HEK293 (cell line): Measurements from ENCODE around the gene FASTK.

Experiments
- CTCF ChIA-PET: fragments of 350-600 bp; formaldehyde crosslinking; extraction: SDS; loops from one replicate; lab custom pipeline; 2021; ENCODE audit warnings: antibody characterized with exemption; lab: Yijun Ruan, JAX
- POLR2A ChIA-PET: fragments of 300-600 bp; formaldehyde crosslinking; extraction: SDS; loops from one replicate; lab custom pipeline; 2020; ENCODE audit warnings: antibody characterized with exemption, inconsistent platforms; lab: Yijun Ruan, JAX
- H3K27ac ChIP-seq: fragments of 200-500 bp; sonication (Bioruptor generic); 2 replicates; pipeline ENCODE4 v1.5.1; 2014; ENCODE audit warnings: low read depth, low read length, control low read depth, inconsistent platforms; ENCODE audit errors: extremely low read depth
- H3K36me3 ChIP-seq, 2 experiments: fragments of 200-500 bp in 1 of 2; sonication (Bioruptor generic) in 1 of 2; 1 replicate in 1 of 2; 2 replicates in 1 of 2; pipeline ENCODE4 v1.5.1; 2014 to 2017; ENCODE audit warnings: inconsistent platforms in 2 of 2, low read length in 2 of 2; ENCODE audit not compliant: control insufficient read depth in 2 of 2, insufficient read depth in 1 of 2
- H3K4me1 ChIP-seq: fragments of 200-500 bp; sonication (Bioruptor generic); 2 replicates; pipeline ENCODE4 v1.5.1; 2014; ENCODE audit warnings: mild to moderate bottlenecking, low read length, inconsistent platforms; ENCODE audit not compliant: control insufficient read depth, insufficient read depth
- H3K4me3 ChIP-seq: 2 replicates; pipeline ENCODE4 v1.5.1; 2011; ENCODE audit warnings: low read depth, mild to moderate bottlenecking, control low read depth, low read length, moderate library complexity
- H3K9me3 ChIP-seq: fragments of 200-500 bp; sonication (Bioruptor generic); 2 replicates; pipeline ENCODE4 v1.5.1; 2014; ENCODE audit warnings: low read depth, low read length, inconsistent platforms; ENCODE audit not compliant: control insufficient read depth, insufficient read depth
- BCL11B ChIP-seq: fragments of 450-650 bp; formaldehyde crosslinking; IDR thresholded peaks from 2 replicates; pipeline ENCODE4 v1.5.1; 2016; ENCODE audit warnings: low read depth, missing biosample characterization, missing genetic modification characterization
- HOXC10 ChIP-seq: sonication (generic); formaldehyde crosslinking; IDR thresholded peaks from 2 replicates; pipeline ENCODE4 v1.8.1; 2023; ENCODE audit warnings: mild to moderate bottlenecking, missing genetic modification reagents
- INSM2 ChIP-seq: fragments of 450-650 bp; formaldehyde crosslinking; IDR thresholded peaks from 2 replicates; pipeline ENCODE4 v1.5.1; 2016; ENCODE audit warnings: missing biosample characterization, missing genetic modification characterization
- OSR2 ChIP-seq: fragments of 450-650 bp; formaldehyde crosslinking; IDR thresholded peaks from 2 replicates; pipeline ENCODE4 v1.5.1; 2016; ENCODE audit warnings: missing biosample characterization, missing genetic modification characterization
- SCRT2 ChIP-seq: fragments of 450-650 bp; formaldehyde crosslinking; IDR thresholded peaks from 2 replicates; pipeline ENCODE4 v1.5.1; 2016; ENCODE audit warnings: missing biosample characterization, missing genetic modification characterization
- ZBTB11 ChIP-seq: fragments of 450-650 bp; formaldehyde crosslinking; conservative IDR thresholded peaks from 2 replicates; pipeline ENCODE4 v1.5.1; 2016; ENCODE audit warnings: low read depth, missing biosample characterization, missing genetic modification characterization
- ZFP37 ChIP-seq: fragments of 450-650 bp; formaldehyde crosslinking; IDR thresholded peaks from 2 replicates; pipeline ENCODE4 v1.5.1; 2016; ENCODE audit warnings: missing biosample characterization, missing genetic modification characterization
- ZNF148 ChIP-seq: fragments of 450-650 bp; formaldehyde crosslinking; IDR thresholded peaks from 2 replicates; pipeline ENCODE4 v1.5.0; 2017; ENCODE audit warnings: missing biosample characterization, missing genetic modification characterization, borderline replicate concordance
- ZNF239 ChIP-seq: fragments of 450-650 bp; formaldehyde crosslinking; IDR thresholded peaks from 2 replicates; pipeline ENCODE4 v1.5.1; 2016; ENCODE audit warnings: missing biosample characterization, missing genetic modification characterization
- ZNF266 ChIP-seq: fragments of 450-650 bp; formaldehyde crosslinking; IDR thresholded peaks from 2 replicates; pipeline ENCODE4 v1.5.1; 2016; ENCODE audit warnings: missing biosample characterization, missing genetic modification characterization, low read depth
- ZNF292 ChIP-seq: fragments of 450-650 bp; formaldehyde crosslinking; IDR thresholded peaks from 2 replicates; pipeline ENCODE4 v1.5.1; 2016; ENCODE audit warnings: low read depth, missing biosample characterization, missing genetic modification characterization, borderline replicate concordance
- ZNF529 ChIP-seq: fragments of 450-650 bp; formaldehyde crosslinking; IDR thresholded peaks from 2 replicates; pipeline ENCODE4 v1.5.1; 2017; ENCODE audit warnings: missing genetic modification characterization, missing biosample characterization; ENCODE audit not compliant: insufficient replicate concordance
- ZNF530 ChIP-seq: fragments of 450-650 bp; formaldehyde crosslinking; IDR thresholded peaks from 2 replicates; pipeline ENCODE4 v1.5.1; 2016; ENCODE audit warnings: low read depth, missing biosample characterization, missing genetic modification characterization
- ZNF600 ChIP-seq: fragments of 450-650 bp; formaldehyde crosslinking; IDR thresholded peaks from 2 replicates; pipeline ENCODE4 v1.5.1; 2016; ENCODE audit warnings: missing biosample characterization, missing genetic modification characterization
- ZNF654 ChIP-seq: fragments of 450-650 bp; formaldehyde crosslinking; IDR thresholded peaks from 2 replicates; pipeline ENCODE4 v1.5.1; 2016; ENCODE audit warnings: low read depth, missing biosample characterization, missing genetic modification characterization
- ZNF660 ChIP-seq: fragments of 450-650 bp; IDR thresholded peaks from 2 replicates; pipeline ENCODE4 v1.5.1; 2018; ENCODE audit warnings: missing biosample characterization, mild to moderate bottlenecking, missing genetic modification characterization
- ZNF670 ChIP-seq: fragments of 450-650 bp; formaldehyde crosslinking; IDR thresholded peaks from 2 replicates; pipeline ENCODE4 v1.5.1; 2016; ENCODE audit warnings: missing biosample characterization, missing genetic modification characterization, low read depth
- ZNF76 ChIP-seq: fragments of 450-650 bp; formaldehyde crosslinking; IDR thresholded peaks from 2 replicates; pipeline ENCODE4; 2016; ENCODE audit warnings: low read depth, missing biosample characterization, missing genetic modification characterization, borderline replicate concordance
- TF ChIP-seq, protein P1 (sequence below): fragments of 450-650 bp; IDR thresholded peaks from 2 replicates; pipeline ENCODE4 v1.5.1; 2018; ENCODE audit warnings: missing biosample characterization, mild to moderate bottlenecking, missing genetic modification characterization

The FASTK gene

DNA sequence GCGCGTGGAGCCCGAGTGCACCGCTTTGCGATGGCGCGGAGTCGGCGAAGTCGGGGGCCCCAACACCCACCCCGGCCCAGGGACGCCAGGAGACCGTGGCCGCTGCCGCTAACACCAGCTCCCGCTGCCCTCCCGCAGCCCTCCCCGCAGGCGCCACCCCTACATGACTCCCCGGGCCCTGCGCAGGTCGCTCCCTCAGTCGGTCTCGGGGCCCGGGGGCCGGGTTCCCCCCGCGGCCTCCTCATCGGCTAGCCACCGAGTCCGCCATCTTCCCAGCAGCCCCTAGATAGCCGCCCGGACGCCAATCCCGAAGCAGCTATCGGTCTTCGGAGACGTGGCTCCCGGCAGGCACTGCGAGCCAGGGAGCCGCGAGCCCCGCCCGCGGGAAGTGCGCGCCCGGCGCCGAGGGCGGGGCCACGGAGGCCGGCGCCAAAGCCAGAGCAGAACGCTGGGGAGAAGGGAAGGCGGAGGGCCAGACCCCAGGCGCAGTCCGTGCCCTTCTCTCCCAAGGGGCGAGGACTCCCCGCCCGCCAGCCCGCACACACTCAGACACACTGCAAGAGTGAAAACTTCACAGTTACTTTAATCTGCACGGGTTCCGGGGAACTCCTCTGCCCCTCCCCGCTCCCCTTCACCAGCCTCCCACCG is at the start of gene FASTK (continued):
- TF ChIP-seq ZNF148 (tag by site-specific recombination) (no peak), OSR2 (tag by site-specific recombination) (0 out of 2 replicates have a peak, but pooled peaks have one; percentile 4), ZNF654 (tag by site-specific recombination) (no peak), ZNF529 (tag by site-specific recombination) (no peak), ZNF292 (no peak), ZFP37 (0 out of 2 replicates have a peak, but pooled peaks have one; percentile 39), ZNF76 (tag by site-specific recombination) (peak; percentile 97), BCL11B (tag by site-specific recombination) (peak; percentile 40; the same call in 1 of the 2 replicates), ZNF660 (tag by site-specific recombination) (peak; percentile 67; the same call in 1 of the 2 replicates), ZNF239 (tag by site-specific recombination) (no peak), ZNF600 (tag by site-specific recombination) (peak; percentile 98)
- TF ChIP-seq, protein P1, sequence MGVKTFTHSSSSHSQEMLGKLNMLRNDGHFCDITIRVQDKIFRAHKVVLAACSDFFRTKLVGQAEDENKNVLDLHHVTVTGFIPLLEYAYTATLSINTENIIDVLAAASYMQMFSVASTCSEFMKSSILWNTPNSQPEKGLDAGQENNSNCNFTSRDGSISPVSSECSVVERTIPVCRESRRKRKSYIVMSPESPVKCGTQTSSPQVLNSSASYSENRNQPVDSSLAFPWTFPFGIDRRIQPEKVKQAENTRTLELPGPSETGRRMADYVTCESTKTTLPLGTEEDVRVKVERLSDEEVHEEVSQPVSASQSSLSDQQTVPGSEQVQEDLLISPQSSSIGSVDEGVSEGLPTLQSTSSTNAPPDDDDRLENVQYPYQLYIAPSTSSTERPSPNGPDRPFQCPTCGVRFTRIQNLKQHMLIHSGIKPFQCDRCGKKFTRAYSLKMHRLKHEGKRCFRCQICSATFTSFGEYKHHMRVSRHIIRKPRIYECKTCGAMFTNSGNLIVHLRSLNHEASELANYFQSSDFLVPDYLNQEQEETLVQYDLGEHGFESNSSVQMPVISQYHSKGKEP (tag by site-specific recombination), result peak; percentile 33; the same call in 1 of the 2 replicates

DNA sequence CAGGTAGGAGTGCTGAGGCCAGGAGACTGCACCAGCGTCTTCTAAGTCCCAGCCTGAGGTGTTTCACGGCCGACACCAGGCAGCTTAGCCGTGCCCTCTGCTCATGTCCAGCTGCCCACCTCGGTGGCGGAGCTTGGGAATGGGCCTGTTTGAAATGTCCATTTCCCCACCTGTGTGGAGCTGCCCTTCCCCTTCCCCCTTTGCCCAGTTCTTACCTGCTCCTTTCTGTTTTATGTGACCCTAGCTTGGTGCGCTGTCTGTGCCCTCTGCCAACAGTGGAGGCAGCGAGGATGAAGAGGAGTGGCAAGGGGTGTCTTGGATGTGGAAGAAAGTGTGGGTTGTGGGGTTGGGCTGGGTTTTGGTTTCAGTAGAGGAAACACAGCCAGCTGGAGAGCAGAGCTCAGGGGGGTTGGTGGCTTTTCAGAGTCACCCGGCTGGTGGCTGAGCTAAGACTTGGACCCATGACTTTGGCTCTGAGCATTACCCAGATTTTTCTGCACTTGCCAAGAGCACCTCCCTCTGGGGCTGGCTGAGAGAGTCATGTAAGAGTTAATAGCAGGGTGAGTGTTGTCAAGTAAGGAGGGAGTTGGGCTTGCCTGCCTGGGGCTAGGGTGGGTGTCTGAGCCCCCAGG is 49.5 kb upstream of the FASTK start:
- peak; percentile 64; the same call in 1 of the 2 replicates for TF ChIP-seq SCRT2 (tag by site-specific recombination)
- TF ChIP-seq ZNF266 (tag by site-specific recombination), result no peak
- Histone ChIP-seq H3K36me3 (peaks cover 0 to 93% of the 10 kb centered on the region in 2 experiments; a peak in 1 of 3 replicates), H3K4me1 (no peaks in the 10 kb centered on the region), H3K4me3 (no peak overlapping the region), H3K9me3 (no peaks in the 10 kb centered on the region), H3K27ac (no peak overlapping the region)
- CTCF ChIA-PET, result interaction anchor here (0.7 to 1.5 kb wide), 4 partner anchors 9 to 93 kb away, joined by 3 to 5 read pairs (median 3); no protein-coding TSS in a partner anchor
- POLR2A ChIA-PET, result no interaction called here

- POLR2A ChIA-PET, result interaction anchor here (0.6 kb wide), 1 partner anchor 1202 kb away, joined by 7 read pairs; no protein-coding TSS in a partner anchor
- CTCF ChIA-PET, result interaction anchor here (0.7 to 1.5 kb wide), 5 partner anchors 9 to 93 kb away, joined by 3 to 5 read pairs (median 3); no protein-coding TSS in a partner anchor
- H3K36me3 ChIP-seq, result peaks cover 0 to 93% of the 10 kb centered on the region in 2 experiments; a peak in 1 of 3 replicates
- no peak overlapping the region for H3K27ac ChIP-seq
- no peaks in the 10 kb centered on the region for H3K9me3 ChIP-seq
- H3K4me1 ChIP-seq, result no peaks in the 10 kb centered on the region
- H3K4me3 ChIP-seq, result no peak overlapping the region
- TF ChIP-seq INSM2 (tag by site-specific recombination) (no peak), ZNF670 (no peak), HOXC10 (CRISPR knock-in tag) (no peak), ZBTB11 (tag by site-specific recombination) (no peak), ZNF530 (tag by site-specific recombination) (no peak)
Observed at GRCh38 chr7:151129117-151129959, 48.7 kb upstream of the FASTK start.
